Gastrocnemius medialis (tissue), 4 donors: ENCODE results near the gene CXCL17. TPM values are rescaled to one million over a fixed set of nuclear protein-coding genes. Genes with fewer than 3 reads are reported as not detected.

Experiments
- ATAC-seq, 2 donors: fragments of 150-250 bp; one replicate each; pipeline ENCODE4 v1.9.1; 2016
- DNase-seq, 2 donors: peaks; one replicate each; pipeline ENCODE4 v3.0.0-alpha.2; 2019
- H3K27ac ChIP-seq, 4 donors: fragments of 200-600 bp; sonication (generic); 1 replicate in 1 of 4; 2 replicates in 3 of 4; pipeline ENCODE4 v1.5.1; 2016 to 2018; ENCODE audit warnings: mild to moderate bottlenecking in 2 of 4, moderate library complexity in 1 of 4
- H3K27me3 ChIP-seq, 3 donors: fragments of 200-600 bp; sonication (generic) in 2 of 3; 1 replicate in 1 of 3; 2 replicates in 2 of 3; pipeline versions ENCODE4 v1.5.1 to v1.6.0; 2016 to 2019; ENCODE audit warnings: mild to moderate bottlenecking in 1 of 3, moderate library complexity in 1 of 3
- H3K36me3 ChIP-seq, 2 donors: fragments of 200-600 bp; sonication (generic) in 1 of 2; one replicate each; pipeline ENCODE4 v1.5.1; 2017 to 2018
- H3K4me1 ChIP-seq, 2 donors: fragments of 200-600 bp; sonication (generic) in 1 of 2; one replicate each; pipeline ENCODE4 v1.5.1; 2016 to 2017; ENCODE audit warnings: mild to moderate bottlenecking in 2 of 2
- H3K4me3 ChIP-seq, 4 donors: fragments of 200-600 bp; sonication (generic) in 3 of 4; 1 replicate in 1 of 4; 2 replicates in 3 of 4; pipeline ENCODE4 v1.5.1; 2016 to 2019; ENCODE audit warnings: mild to moderate bottlenecking in 2 of 4
- H3K9me3 ChIP-seq, 3 donors: fragments of 200-600 bp; sonication (generic) in 2 of 3; 1 replicate in 1 of 3; 2 replicates in 2 of 3; pipeline ENCODE4 v1.5.1; 2016 to 2019
- CTCF ChIP-seq, 5 experiments: fragments of 450-650 bp in 3 of 5; fragments of 200-600 bp in 2 of 5; sonication (generic) in 2 of 5; IDR thresholded peaks in 4 of 5; conservative IDR thresholded peaks in 1 of 5; 1 replicate in 4 of 5; 2 replicates in 1 of 5; pipeline ENCODE4 v1.5.1; 2016 to 2019; ENCODE audit warnings: antibody characterized with exemption in 5 of 5, mild to moderate bottlenecking in 3 of 5, moderate library complexity in 3 of 5
- POLR2A ChIP-seq, 2 donors: fragments of 450-650 bp; IDR thresholded peaks; one replicate each; pipeline ENCODE4 v1.6.1; 2017; ENCODE audit warnings: antibody characterized with exemption in 2 of 2, mild to moderate bottlenecking in 2 of 2, moderate library complexity in 2 of 2
- in situ Hi-C, 4 donors: fragments of 200-750 bp; cut with MboI; loops; one replicate each; pipeline versions ENCODE4 v1.15.0 to v1.8.0; 2017; ENCODE audit warnings: low sequenced_read_pairs in 4 of 4
- intact Hi-C: fragments of 100-400 bp; cut with DNase I; formaldehyde crosslinking; loops from one replicate; pipeline ENCODE4 v1.15.1; 2023; ENCODE audit warnings: low total_unique reads
- total RNA-seq, 4 donors: library from RNA; depleted of rRNA; stranded (reverse); fragments of >200 nt; gene quantifications; one replicate each; pipeline versions ENCODE4 v1.1.0 to v1.2.3, GENCODE V29; 2016

CXCL17 gene
- total RNA-seq, 4 donors from 2014 or later = not detected

- no peak overlapping the region for H3K4me3 ChIP-seq
- no peak overlapping the region for H3K27ac ChIP-seq
- ATAC-seq (no peak), DNase-seq (no peak)
- peaks cover 0 to 5% (median 4%) of the 10 kb centered on the region in 3 donors for H3K27me3 ChIP-seq
- in situ Hi-C loops = no loop called here
- TF ChIP-seq POLR2A (IDR thresholded peaks at IDR 0.05) (no peak), CTCF (IDR thresholded peaks at IDR 0.05 in 4 of 5, conservative IDR thresholded peaks at IDR 0.05 in 1 of 5) (no peak)
- H3K9me3 ChIP-seq = no peaks in the 10 kb centered on the region
- peaks cover 4 to 13% of the 10 kb centered on the region in 2 donors for H3K4me1 ChIP-seq
- no peaks in the 10 kb centered on the region for H3K36me3 ChIP-seq
- intact Hi-C loops = loop anchor here (5.0 to 10.0 kb wide), 3 partner anchors 67 to 262 kb away; partner anchors contain the start of genes GSK3A, MEGF8 and POU2F2
Observed at GRCh38 chr19:42394751-42395150, 48.0 kb downstream of the CXCL17 start.

- no peak for DNase-seq
- H3K9me3 ChIP-seq = no peaks in the 10 kb centered on the region
- intact Hi-C loops = loop anchor here (10.0 kb wide), 1 partner anchor 147 kb away; the partner anchor contains the start of gene GSK3A
- TF ChIP-seq POLR2A (IDR thresholded peaks at IDR 0.05) (no peak), CTCF (IDR thresholded peaks at IDR 0.05 in 4 of 5, conservative IDR thresholded peaks at IDR 0.05 in 1 of 5) (no peak)
- no peak overlapping the region for H3K27ac ChIP-seq
- in situ Hi-C loops = no loop called here
- ATAC-seq = no peak
- no peaks in the 10 kb centered on the region for H3K36me3 ChIP-seq
- peaks cover 0 to 8% of the 10 kb centered on the region in 2 donors for H3K4me1 ChIP-seq
- H3K4me3 ChIP-seq = no peak overlapping the region
- peaks cover 2 to 27% (median 23%) of the 10 kb centered on the region in 3 donors for H3K27me3 ChIP-seq
Observed at GRCh38 chr19:42392165-42392564, 50.6 kb downstream of the CXCL17 start.

GRCh38 chr19:42389899-42390298 lies 52.8 kb downstream of the CXCL17 start, which contains the start of gene CNFN:
Gene CNFN (minus strand): TSS chr19:42390297. CDS start chr19:42389037, 1,260 bp downstream.
- Histone ChIP-seq H3K4me3 (no peak within 1 kb of the TSS), H3K4me1 (peaks cover 0 to 7% of the 10 kb centered on the region in 2 donors), H3K27me3 (peaks cover 7 to 33% (median 30%) of the 10 kb centered on the region in 3 donors), H3K27ac (no peak within 1 kb of the TSS), H3K9me3 (no peaks in the 10 kb centered on the region), H3K36me3 (no peaks in the 10 kb centered on the region)
- no peak for TF ChIP-seq CTCF (IDR thresholded peaks at IDR 0.05 in 4 of 5, conservative IDR thresholded peaks at IDR 0.05 in 1 of 5)
- TF ChIP-seq POLR2A (IDR thresholded peaks at IDR 0.05) = no peak
- intact Hi-C loops = loop anchor here (5.0 to 10.0 kb wide), 2 partner anchors 42 to 145 kb away; partner anchors contain the start of gene GSK3A
- ATAC-seq (no peak), DNase-seq (no peak)
- in situ Hi-C loops = no loop called here

GRCh38 chr19:42388851-42389489 lies 53.8 kb downstream of the CXCL17 start:
- Histone ChIP-seq H3K4me1 (peaks cover 0 to 7% of the 10 kb centered on the region in 2 donors), H3K27me3 (peaks cover 10 to 35% (median 30%) of the 10 kb centered on the region in 3 donors), H3K9me3 (no peaks in the 10 kb centered on the region), H3K4me3 (no peak overlapping the region), H3K27ac (no peak overlapping the region), H3K36me3 (no peaks in the 10 kb centered on the region)
- TF ChIP-seq POLR2A (IDR thresholded peaks at IDR 0.05) (no peak), CTCF (IDR thresholded peaks at IDR 0.05 in 4 of 5, conservative IDR thresholded peaks at IDR 0.05 in 1 of 5) (no peak)
- DNase-seq = no peak
- in situ Hi-C loops (no loop called here), intact Hi-C loops (loop anchor here (5.0 kb wide), 1 partner anchor 43 kb away; no protein-coding TSS in a partner anchor)
- ATAC-seq = no peak
